GM21390 (cell line): ENCODE data around the gene DCDC2C.

Experiments
- ATAC-seq: cut with Tn5 transposase; IDR thresholded peaks from one replicate; pipeline ENCODE4 v1.9.1; 2021; ENCODE audit not compliant: unreplicated experiment

DCDC2C gene

DNA sequence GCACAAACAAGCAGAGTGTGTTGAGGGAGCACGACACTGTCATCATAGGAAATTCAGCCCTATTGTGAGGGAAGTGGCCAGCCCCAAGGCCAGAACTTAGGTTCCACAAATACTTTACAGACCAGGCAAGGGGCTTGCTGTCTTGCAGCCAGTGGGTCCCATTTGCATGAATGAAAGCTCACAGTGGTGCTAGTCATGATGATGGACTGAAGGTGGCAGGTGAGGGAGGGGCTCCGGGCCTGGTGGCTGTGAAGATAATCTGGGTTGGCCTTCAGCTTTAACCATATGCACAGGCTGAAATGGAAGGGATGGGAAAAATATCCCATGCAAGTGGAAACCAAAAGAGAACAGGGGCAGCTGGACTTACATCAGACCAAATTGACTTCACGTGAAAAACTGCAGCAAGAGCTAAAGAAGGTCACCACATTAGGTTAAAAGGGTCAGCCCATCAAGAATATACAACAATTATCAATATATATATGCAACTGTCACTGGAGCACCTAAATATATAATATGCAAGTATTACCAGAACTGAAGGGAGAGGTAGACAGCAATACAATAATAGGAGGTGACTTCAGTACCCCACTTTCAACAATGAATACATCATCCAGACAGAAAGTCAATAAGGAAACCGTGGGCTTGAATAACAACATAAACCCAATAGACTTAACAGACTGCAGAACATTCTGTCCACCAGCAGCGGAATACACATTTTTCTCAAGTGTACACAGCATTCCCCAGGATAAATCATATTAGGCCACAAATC lies 39.6 kb downstream of the DCDC2C start:
- no peak for ATAC-seq

DNA sequence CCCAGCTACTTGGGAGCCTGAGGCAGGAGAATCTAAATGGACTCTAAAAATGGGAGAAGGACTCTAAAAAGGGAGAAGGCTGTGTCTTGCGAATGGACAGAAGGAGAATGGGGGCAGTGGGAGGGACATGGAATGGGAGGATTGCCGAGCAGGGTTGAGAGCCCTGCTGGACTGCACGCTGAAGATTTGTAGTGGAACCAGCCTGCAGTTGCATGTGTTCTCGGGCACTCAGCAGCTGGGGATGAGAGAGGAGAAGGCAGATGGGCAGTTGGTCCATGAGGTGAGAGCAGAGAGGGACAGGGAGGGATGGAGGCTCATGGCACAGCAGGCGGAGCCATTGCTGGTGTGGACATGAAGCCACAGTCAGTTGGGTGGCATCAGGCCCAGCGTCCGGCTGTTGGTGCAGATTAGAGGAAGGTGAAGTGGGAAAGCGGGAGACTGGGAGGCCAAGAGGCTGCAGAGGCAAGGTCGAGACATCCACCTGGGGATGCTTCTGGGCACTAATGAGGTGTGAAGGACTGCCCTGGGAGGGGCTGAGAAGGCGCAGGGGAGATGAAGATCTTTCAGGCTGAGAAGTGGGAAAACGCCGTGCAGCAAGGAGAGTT lies 40.7 kb downstream of the DCDC2C start:
- ATAC-seq = no peak

DNA sequence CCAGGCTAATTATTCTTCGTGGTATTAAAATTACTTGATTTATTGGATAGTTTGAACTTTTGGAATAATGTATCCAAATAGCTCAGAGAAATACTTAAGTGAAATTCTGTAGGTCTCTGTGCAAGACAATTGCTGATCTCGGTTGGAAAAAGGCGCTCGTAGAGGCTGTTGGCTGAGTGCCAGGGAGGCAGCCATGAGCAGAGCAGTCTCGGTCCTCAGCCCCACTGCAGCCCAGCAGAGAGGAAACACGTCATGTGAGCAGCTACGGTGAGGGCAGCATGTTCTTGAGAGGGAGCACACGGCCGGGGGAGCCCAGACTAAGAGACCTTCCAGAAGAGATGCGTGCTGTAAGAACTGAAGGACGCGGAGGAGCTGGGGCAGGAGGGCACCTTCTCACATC lies 42.5 kb downstream of the DCDC2C start:
- no peak for ATAC-seq

DNA sequence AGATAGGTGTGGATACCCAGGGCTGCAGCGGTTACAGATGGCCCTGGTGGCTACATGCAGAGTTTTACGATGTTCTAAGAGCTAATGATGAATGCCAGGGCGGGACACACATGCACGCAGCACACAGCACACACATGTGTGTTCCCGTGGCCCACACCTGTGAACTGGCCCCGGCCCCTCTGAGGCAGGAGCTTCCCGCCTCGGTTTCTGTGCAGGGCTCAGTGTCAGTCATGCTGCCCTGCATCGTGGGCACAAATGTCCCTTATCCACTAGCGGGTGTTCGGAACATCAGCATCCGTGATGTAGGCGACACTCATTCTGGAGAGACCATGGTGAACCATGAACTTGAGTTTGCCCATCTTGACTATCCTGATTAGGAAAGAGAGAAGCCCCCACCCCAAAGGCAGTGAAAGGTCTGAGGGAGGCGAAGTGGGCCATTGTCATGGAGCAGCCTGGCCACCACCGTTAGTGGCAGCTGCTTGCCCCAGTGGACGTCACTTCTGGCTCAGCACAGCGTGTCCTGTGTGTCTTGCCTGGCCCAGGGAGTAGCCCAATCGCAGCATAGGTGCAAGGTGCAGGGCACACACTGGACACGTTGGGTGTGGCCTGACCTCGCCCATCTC lies 43.8 kb downstream of the DCDC2C start:
- ATAC-seq = no peak

DNA sequence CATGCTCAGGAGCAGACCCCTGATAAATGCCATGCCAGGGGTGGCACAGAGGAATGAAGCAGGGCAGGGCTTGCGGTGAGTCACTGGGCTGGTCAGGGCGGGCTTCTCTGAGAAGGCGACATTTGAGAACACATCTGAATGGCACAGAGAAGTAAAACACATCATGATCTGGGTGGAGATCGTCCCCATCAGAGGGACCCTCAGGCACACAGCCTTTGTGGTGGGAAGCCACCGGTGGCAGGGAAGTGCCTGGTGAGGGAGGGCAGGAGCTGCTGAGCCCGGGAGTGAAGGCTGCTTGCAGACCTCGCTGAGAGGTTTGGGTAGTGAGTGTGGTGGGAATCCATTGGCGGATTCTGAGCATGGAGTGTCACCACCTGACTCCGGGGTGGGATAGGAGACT lies 44.5 kb downstream of the DCDC2C start:
- no peak for ATAC-seq

DNA sequence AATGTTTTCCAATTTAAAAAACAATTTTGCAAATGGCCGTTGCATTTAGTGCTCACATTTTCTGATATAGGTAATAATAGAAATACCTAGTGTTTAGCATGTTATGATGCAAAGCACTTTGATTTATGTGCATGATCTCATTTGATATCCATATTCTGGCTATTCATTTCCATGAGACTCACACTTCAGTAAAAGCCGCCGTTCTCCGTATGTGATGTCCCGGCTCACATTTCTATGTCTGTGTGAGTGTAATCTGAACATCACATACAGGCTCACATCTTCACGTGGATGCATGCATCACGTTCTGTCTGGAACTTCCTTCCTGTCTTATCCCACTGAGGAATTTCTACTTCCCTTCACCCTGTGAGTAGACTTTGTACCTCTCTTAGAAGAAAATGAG lies 45.8 kb downstream of the DCDC2C start:
- no peak for ATAC-seq

DNA sequence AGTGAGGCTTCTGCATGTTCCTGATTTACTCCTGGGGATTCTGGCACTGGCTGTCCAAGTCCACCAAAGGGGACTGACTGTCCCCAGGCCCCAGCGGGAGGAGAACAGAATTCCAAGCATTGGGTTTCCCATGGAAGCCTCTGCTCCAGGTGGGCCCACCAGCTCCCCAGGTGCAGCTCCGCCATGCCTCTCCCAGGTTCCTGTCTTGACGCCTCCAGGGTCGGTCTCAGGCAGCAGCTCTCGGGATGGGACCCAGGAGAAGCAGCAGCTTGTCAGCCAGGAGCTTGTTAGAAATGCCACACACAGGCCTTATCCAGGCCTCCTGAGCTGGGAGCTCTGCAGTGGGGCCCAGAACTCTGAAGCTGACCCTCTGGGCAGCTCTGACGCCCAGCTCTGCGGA lies 47.9 kb downstream of the DCDC2C start:
- ATAC-seq = no peak

DNA sequence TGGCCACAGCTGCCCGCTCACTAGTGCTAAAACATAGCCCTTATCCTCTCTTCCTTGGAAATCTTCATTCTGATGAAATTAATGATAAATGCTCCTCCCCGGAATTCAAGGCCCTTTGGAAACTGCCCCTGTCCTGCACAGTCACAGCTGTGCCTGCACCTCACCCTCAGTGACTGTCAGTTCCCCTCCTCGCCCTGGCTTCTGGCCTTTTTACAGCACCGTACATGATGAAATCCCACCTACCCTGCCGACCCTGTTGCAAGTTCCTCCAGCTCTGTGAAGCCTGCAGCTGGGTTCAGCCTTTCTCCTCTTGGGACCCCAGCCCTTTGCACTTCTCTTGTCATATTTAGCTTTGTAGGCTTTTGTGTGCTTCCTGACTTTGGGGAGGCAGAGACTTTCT lies 48.4 kb downstream of the DCDC2C start:
- no peak for ATAC-seq

DNA sequence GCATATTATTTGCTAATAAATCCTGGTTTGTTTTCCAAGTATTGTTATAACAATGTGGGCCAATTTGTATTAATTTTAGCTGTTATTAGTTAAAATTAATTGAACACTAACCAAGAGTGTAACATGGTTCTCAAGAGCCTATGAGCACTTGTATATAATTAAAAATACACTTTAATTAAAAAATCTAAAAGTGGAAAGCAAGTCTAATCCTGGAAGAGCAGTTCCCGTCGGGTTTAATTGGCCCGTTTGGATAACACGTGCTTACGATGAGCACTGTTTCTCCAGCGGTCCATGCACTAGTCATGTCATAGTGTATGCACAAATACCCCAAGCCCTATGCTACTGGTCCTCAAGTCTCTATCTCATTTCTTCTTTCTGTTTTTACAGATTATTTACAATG lies 49.0 kb downstream of the DCDC2C start:
- no peak for ATAC-seq

DNA sequence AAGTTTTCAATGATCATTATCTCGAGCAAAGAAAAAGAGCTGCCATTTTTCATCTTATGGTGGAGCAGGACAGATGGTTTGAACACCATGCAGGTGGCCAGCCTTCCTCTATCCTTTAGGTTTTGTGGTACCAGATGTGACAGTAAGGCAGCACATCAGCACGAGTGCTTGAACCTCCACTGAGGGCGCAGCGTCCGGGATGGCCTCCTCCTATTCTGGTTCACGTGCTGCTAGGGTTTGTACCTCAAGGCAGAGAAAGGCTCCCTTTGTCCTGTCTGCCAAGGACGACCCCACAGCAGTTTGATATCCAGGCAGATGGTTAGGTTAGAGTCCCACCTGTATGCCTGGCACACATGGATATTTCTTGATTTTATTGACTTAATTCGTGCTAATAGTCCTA lies 50.2 kb downstream of the DCDC2C start:
- no peak for ATAC-seq

DNA sequence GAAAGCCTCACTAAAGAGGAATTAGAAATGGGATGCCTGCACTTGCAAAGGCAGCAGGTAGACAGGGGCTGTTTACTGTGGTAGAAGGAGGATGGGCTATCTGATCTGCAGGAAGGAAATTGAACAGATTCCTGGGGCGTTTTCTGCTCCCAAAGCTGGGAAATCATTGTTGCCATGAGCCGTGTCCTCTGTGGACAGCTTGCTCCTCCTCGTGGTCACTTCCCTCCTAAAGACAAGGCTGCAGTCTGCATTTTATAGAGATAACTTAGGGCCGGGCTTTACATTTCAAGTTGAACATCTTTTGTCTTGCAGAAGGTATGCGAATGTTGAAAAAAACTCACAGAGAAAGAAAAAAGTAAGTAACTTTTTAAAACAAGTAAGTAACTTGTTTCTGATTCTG lies 50.9 kb downstream of the DCDC2C start:
- no peak for ATAC-seq

DNA sequence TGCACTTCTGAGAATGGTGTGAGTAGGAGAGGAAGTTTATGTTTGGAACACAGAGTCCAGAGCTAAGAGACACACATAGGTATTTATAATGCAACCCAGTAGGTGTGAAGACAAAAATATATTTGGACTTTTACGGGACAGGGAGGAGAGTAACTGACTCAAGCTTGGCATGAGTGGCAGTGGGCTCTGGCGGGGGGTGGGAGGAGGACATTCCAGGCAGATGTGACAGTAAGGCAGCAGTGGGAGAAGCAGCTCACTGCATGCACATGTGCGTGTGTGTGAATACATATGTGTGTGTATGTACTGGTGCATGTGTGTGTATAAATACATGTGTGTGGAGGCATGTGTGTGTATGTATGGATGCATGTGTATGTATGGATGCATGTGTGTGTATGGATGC lies 51.4 kb downstream of the DCDC2C start:
- ATAC-seq = no peak

DNA sequence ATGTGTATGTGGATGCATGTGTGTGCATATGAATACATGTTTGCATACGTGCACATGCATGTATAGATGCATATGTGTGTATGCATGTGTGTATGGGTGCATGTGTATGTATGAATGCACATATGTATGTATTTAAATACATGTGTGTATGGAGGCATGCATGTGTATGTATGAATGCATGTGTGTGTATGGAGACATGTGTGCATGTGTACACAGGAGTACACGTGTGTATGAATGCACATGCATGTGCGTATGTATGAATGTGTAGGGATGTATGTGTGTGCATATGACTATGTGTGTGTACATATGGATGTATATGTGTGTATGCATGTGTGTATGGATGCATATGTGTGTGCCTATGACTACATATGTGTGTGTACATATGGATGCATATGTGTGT lies 51.9 kb downstream of the DCDC2C start:
- ATAC-seq = no peak

DNA sequence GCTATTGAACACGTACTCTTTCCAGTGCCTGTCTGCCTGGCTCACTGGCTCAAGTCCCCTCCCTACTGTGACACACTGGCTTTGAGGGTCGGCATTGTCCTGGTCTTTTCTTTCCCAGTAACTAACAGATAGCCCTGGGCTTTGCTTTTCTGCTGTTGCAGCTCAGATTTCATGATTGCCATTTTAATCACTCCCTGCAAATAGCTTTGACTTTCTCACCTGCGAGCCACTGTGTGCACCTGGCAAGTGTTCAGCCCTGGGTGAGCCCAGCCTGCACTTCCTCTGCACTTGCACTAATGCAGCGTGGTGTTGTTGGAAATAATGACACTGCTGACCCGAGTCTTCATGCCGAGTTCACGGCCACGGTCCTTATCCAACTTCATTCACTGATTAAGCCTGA lies 52.9 kb downstream of the DCDC2C start:
- no peak for ATAC-seq

DNA sequence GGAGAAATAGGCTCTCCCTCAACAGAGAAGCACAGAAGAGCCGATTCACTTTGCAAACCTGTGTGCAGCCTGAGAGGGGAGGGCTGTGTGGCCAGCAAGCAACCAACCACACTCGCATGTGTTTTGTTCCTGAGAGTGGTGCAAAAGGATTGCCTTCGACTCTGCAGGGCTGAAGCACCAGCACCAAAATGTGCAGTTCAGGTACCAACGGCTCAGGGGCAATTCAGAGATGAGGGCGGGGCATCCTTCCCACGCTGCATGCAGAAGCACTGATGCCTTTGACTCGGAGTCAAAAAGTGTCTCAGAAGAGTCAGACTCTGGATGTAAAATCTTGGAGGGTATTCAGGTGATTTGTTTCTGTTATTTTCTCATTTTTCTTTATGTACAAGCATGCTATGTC lies 55.5 kb downstream of the DCDC2C start:
- ATAC-seq = no peak

DNA sequence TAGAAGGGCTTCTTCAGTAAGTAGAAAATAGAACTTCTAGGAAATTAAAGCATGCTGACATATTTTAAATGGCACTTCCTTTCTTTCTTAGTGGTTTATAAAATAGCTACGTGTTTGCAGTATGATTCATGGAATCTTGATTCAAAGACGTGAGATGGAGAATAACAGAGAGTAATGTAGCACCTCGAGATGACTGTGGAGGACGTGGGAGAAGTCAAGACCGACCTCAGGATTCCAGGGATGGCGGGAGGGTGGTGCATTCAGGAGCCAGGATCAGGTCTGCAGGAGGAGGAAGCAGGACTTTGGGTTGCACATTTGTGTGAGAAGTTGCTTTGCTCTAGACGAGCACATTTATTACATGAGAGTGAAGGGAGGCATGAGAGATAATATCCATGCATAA lies 56.0 kb downstream of the DCDC2C start:
- ATAC-seq = no peak

DNA sequence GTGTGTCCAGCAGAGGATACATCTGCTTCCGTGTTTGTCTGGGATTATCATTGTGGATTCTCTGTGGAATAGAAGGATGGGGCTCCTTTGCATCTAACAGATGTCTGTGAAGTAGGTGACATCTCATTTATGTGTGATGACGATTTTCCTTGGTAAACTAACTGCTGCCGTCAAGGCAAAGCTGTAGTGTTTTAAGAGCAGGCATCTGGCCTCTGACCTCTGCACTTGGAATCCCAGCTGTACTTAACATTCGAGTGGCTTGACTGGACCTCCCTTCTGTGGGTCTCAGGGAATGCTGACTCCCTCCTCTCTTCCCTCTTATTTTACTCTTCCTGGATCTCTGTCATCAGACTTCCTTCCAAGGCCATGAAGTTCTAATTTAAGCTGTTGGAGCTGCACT lies 56.4 kb downstream of the DCDC2C start:
- ATAC-seq = no peak

DNA sequence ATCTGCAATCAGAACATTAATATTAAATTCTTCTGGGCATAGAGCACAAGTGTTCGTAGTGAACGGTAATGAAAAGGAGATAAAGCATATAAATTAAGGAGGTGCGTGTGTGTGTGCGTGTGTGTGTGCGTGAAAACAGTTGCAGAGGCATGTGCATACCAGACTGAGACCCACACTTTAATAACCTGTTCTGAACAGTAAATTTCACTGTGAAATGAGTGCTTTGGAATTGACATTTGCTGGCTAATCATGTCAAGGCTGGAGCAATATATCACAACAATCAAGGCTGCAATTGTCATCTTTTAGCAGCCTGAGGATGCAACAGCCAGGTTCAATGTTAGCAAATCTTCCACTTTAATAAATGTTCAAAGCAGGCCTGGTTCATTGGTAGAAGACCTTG lies 57.9 kb downstream of the DCDC2C start:
- ATAC-seq = no peak

DNA sequence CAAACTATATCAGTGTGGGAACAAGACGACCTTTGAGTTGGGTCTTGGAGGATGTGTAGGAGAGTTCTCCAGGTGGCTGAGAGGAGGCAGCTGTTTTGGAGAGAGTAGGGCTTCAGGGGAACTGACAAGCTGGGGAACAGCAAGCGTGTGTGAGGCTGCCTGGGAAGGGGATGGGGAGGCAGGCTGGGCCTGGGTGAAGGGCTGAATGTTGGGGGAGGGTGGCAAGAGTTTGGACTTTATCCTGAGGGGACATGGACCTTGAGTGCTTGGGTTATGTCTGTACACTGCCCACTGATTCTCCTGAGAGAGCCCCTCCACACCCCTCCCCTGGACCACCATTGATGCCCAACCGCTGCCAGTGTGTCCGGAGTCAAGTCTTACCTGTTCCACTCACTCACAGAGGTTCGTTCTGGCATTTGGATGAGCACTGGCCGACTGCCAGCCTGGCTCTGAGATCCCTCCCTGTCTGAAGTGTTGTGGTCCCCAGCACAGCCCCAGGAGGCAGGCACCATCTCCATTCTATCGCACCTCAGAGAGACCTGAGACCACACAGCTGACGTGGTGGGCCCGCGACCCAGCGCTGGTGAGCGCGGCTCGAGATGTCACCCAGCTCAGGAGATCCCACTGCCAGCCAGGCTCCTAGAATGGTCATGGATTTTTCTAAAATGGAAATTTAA lies 59.5 kb downstream of the DCDC2C start:
- no peak for ATAC-seq

DNA sequence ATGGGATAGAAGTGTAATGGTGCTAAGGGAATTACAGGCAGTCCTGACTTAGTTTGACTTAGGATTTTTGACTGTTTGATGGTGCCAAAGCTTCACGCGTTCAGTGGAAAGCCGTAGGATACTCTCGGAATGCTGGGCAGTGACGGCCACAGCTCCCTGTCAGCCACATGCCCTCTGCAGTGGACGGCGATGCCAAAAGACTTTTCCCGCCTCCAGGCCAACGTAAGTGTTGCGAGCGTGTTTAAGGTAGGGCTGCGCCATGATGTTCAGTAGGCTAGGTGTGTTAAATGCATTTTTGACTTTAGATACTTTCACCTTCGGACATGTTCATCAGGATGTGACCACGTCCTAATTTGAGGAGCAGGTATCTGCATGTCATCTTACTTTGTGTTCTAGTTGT lies 63.4 kb downstream of the DCDC2C start:
- ATAC-seq = no peak

DNA sequence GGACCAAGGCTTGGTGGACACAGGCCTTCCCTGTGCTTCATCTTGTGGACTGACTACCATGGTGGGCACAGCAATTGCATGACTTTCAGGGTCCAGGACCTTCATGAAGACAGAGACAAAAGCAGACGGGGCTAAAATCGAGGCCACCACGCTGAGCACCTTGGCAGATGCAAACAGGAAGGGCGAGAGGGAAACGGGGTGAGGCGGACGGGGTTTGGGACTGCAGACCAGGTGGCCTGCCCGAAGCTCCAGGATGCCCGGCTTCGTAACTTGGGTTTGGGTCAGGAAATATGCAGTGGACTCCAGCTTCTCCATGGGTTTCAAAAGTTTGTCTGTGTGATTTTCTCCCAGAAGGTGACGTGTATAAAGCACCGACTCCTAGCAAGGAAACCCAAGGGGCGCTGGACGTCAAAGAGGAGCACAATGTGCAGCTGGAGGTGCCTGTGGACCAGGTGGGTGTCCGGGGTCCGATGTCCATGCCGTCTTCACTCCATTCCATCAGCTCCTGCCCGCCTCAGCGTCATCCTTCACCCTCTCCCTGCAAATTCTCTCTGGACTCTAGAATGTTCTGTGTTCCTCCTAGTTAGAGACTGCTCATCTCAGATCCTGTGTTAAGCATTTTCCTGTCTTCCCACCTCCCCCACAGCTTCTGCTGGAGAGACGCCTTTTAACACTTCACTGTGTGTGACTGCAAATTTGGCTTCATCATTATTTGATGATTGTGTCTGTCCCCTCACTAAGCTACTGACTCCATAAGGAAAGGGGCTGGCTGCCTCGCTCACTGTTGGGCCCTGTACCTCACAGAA lies 65.8 kb downstream of the DCDC2C start:
- ATAC-seq = no peak
